HEK293 (cell line): ENCODE results near the gene COL9A2.

Experiments
- FEZF1 ChIP-seq: fragments of 450-650 bp; formaldehyde crosslinking; IDR thresholded peaks from 2 replicates; pipeline ENCODE4 v1.5.1; 2016; ENCODE audit warnings: missing biosample characterization, missing genetic modification characterization
- HOXC10 ChIP-seq: sonication (generic); formaldehyde crosslinking; IDR thresholded peaks from 2 replicates; pipeline ENCODE4 v1.8.1; 2023; ENCODE audit warnings: mild to moderate bottlenecking, missing genetic modification reagents
- MEIS1 ChIP-seq: sonication (generic); formaldehyde crosslinking; IDR thresholded peaks from 2 replicates; pipeline ENCODE4 v1.8.1; 2022; ENCODE audit warnings: missing genetic modification reagents, mild to moderate bottlenecking, borderline replicate concordance
- OVOL3 ChIP-seq: fragments of 450-650 bp; formaldehyde crosslinking; IDR thresholded peaks from 2 replicates; pipeline ENCODE4 v1.5.1; 2016; ENCODE audit warnings: missing biosample characterization, missing genetic modification characterization
- TCF7L2 ChIP-seq: IDR thresholded peaks from 2 replicates; pipeline ENCODE4 v1.6.1; 2011; ENCODE audit warnings: low read depth, mild to moderate bottlenecking, inconsistent platforms, low read length, moderate library complexity, borderline replicate concordance
- WT1 ChIP-seq: fragments of 450-650 bp; formaldehyde crosslinking; IDR thresholded peaks from 2 replicates; pipeline ENCODE4 v1.5.1; 2016; ENCODE audit warnings: missing biosample characterization, missing genetic modification characterization
- YY1 ChIP-seq: fragments of 450-650 bp; formaldehyde crosslinking; IDR thresholded peaks from 2 replicates; pipeline ENCODE4 v1.5.1; 2018; ENCODE audit warnings: missing biosample characterization, missing genetic modification characterization
- ZBTB1 ChIP-seq: fragments of 450-650 bp; formaldehyde crosslinking; IDR thresholded peaks from 2 replicates; pipeline ENCODE4 v1.5.1; 2016; ENCODE audit warnings: missing biosample characterization, missing genetic modification characterization
- ZBTB20 ChIP-seq: fragments of 450-650 bp; formaldehyde crosslinking; IDR thresholded peaks from 2 replicates; pipeline ENCODE4 v1.5.1; 2016; ENCODE audit warnings: missing biosample characterization, missing genetic modification characterization
- ZEB2 ChIP-seq: fragments of 450-650 bp; formaldehyde crosslinking; IDR thresholded peaks from 2 replicates; pipeline ENCODE4 v1.5.1; 2016; ENCODE audit warnings: missing biosample characterization, missing genetic modification characterization
- ZFP3 ChIP-seq: fragments of 450-650 bp; formaldehyde crosslinking; IDR thresholded peaks from 2 replicates; pipeline ENCODE4 v1.5.1; 2016; ENCODE audit warnings: low read depth, missing biosample characterization, missing genetic modification characterization
- ZFP37 ChIP-seq: fragments of 450-650 bp; formaldehyde crosslinking; IDR thresholded peaks from 2 replicates; pipeline ENCODE4 v1.5.1; 2016; ENCODE audit warnings: missing biosample characterization, missing genetic modification characterization
- ZNF10 ChIP-seq: fragments of 450-650 bp; formaldehyde crosslinking; IDR thresholded peaks from 2 replicates; pipeline ENCODE4 v1.5.1; 2017; ENCODE audit warnings: missing biosample characterization, missing genetic modification characterization
- ZNF121 ChIP-seq: fragments of 450-650 bp; formaldehyde crosslinking; IDR thresholded peaks from 2 replicates; pipeline ENCODE4 v1.5.1; 2016; ENCODE audit warnings: missing biosample characterization, missing genetic modification characterization
- ZNF132 ChIP-seq: fragments of 450-650 bp; formaldehyde crosslinking; IDR thresholded peaks from 2 replicates; pipeline ENCODE4 v1.5.1; 2017; ENCODE audit warnings: missing biosample characterization, missing genetic modification characterization, borderline replicate concordance
- ZNF157 ChIP-seq: fragments of 450-650 bp; formaldehyde crosslinking; IDR thresholded peaks from 2 replicates; pipeline ENCODE4 v1.5.1; 2016; ENCODE audit warnings: missing biosample characterization, missing genetic modification characterization
- ZNF223 ChIP-seq: fragments of 450-650 bp; formaldehyde crosslinking; IDR thresholded peaks from 2 replicates; pipeline ENCODE4 v1.5.1; 2016; ENCODE audit warnings: missing biosample characterization, missing genetic modification characterization
- ZNF292 ChIP-seq: fragments of 450-650 bp; formaldehyde crosslinking; IDR thresholded peaks from 2 replicates; pipeline ENCODE4 v1.5.1; 2016; ENCODE audit warnings: low read depth, missing biosample characterization, missing genetic modification characterization, borderline replicate concordance
- ZNF302 ChIP-seq: fragments of 450-650 bp; formaldehyde crosslinking; IDR thresholded peaks from 2 replicates; pipeline ENCODE4 v1.5.1; 2016; ENCODE audit warnings: missing biosample characterization, missing genetic modification characterization, low read depth
- ZNF37A ChIP-seq: fragments of 450-650 bp; IDR thresholded peaks from 2 replicates; pipeline ENCODE4 v1.5.1; 2018; ENCODE audit warnings: missing biosample characterization, missing genetic modification characterization
- ZNF416 ChIP-seq: fragments of 450-650 bp; formaldehyde crosslinking; IDR thresholded peaks from 2 replicates; pipeline ENCODE4 v1.5.1; 2016; ENCODE audit warnings: missing biosample characterization, missing genetic modification characterization
- ZNF48 ChIP-seq: fragments of 450-650 bp; formaldehyde crosslinking; IDR thresholded peaks from 2 replicates; pipeline ENCODE4 v1.5.1; 2016; ENCODE audit warnings: missing biosample characterization, missing genetic modification characterization
- ZNF514 ChIP-seq: fragments of 450-650 bp; formaldehyde crosslinking; IDR thresholded peaks from 2 replicates; pipeline ENCODE4 v1.5.1; 2016; ENCODE audit warnings: missing biosample characterization, missing genetic modification characterization
- ZNF555 ChIP-seq: fragments of 450-650 bp; formaldehyde crosslinking; conservative IDR thresholded peaks from 2 replicates; pipeline ENCODE4 v1.5.1; 2017; ENCODE audit warnings: missing biosample characterization, mild to moderate bottlenecking, missing genetic modification characterization, inconsistent platforms
- ZNF623 ChIP-seq: fragments of 450-650 bp; formaldehyde crosslinking; IDR thresholded peaks from 2 replicates; pipeline ENCODE4 v1.5.1; 2016; ENCODE audit warnings: missing biosample characterization, missing genetic modification characterization
- ZNF670 ChIP-seq: fragments of 450-650 bp; formaldehyde crosslinking; IDR thresholded peaks from 2 replicates; pipeline ENCODE4 v1.5.1; 2016; ENCODE audit warnings: missing biosample characterization, missing genetic modification characterization, low read depth
- ZNF747 ChIP-seq: fragments of 450-650 bp; formaldehyde crosslinking; IDR thresholded peaks from 2 replicates; pipeline ENCODE4 v1.5.1; 2016; ENCODE audit warnings: missing biosample characterization, missing genetic modification characterization
- TF ChIP-seq, protein P1 (sequence below): fragments of 450-650 bp; formaldehyde crosslinking; IDR thresholded peaks from 2 replicates; pipeline ENCODE4 v1.5.1; 2016; ENCODE audit warnings: missing biosample characterization, missing genetic modification characterization
- TF ChIP-seq, protein P2 (sequence below): fragments of 450-650 bp; formaldehyde crosslinking; IDR thresholded peaks from 2 replicates; pipeline ENCODE4 v1.5.1; 2016; ENCODE audit warnings: missing biosample characterization, missing genetic modification characterization
- TF ChIP-seq, protein P3 (sequence below): fragments of 450-650 bp; formaldehyde crosslinking; IDR thresholded peaks from 2 replicates; pipeline ENCODE4 v1.5.1; 2016; ENCODE audit warnings: missing biosample characterization, missing genetic modification characterization
- TF ChIP-seq, protein P4 (sequence below): sonication (generic); formaldehyde crosslinking; IDR thresholded peaks from 2 replicates; pipeline ENCODE4 v1.8.1; 2022; ENCODE audit warnings: mild to moderate bottlenecking, moderate library complexity, missing genetic modification reagents
- TF ChIP-seq, protein P5 (sequence below): fragments of 450-650 bp; formaldehyde crosslinking; IDR thresholded peaks from 2 replicates; pipeline ENCODE4 v1.5.1; 2017; ENCODE audit warnings: missing biosample characterization, missing genetic modification characterization
- TF ChIP-seq, protein P6 (sequence below): fragments of 450-650 bp; formaldehyde crosslinking; IDR thresholded peaks from 2 replicates; pipeline ENCODE4 v1.5.1; 2016; ENCODE audit warnings: missing biosample characterization, missing genetic modification characterization

The COL9A2 gene

DNA sequence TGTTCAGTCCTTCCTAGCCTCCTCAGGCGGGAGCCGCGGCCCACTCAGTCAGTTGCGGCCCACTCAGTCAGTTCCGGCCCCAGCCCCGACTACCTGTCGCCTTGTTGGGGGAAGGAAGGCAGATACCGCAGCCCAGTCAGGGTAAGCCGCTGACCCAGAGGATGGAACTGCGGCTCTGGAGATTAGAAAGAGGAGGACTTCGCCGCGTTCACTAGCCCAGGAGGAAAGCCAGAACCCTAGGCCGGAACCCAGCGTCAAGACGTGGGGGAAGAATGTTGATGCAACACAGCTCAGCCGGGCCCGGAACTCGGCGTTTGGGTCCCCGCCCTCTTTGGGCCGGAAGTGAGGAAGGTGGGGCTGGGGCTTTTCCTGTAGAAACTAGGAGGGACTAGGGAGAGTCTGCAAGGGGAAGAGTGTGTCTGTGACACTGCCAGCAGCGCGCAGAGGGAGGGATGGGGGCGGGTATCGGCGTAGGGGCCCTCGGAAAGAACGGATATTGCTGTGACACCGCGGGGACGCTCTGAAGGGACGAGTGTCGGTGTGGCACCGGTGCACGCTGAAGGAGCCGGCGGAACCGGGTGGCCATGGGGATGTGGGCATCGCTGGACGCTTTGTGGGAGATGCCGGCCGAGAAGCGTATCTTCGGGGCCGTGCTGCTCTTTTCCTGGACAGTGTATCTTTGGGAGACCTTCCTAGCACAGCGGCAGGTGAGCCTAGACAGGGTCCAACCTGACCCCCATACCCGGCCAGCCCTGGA, 59.2 kb downstream of the COL9A2 start, which contains the start of gene ZMPSTE24 (continued):
- TF ChIP-seq ZNF623 (tag by site-specific recombination) (peak; percentile 66), HOXC10 (CRISPR knock-in tag) (peak; percentile 66; the same call in 1 of the 2 replicates), ZNF157 (tag by site-specific recombination) (no peak), ZEB2 (tag by site-specific recombination) (peak; percentile 97), ZNF292 (tag by site-specific recombination) (no peak), ZNF416 (no peak), ZBTB20 (tag by site-specific recombination) (peak; percentile 96), ZNF132 (tag by site-specific recombination) (no peak), OVOL3 (tag by site-specific recombination) (peak; percentile 87), ZFP3 (tag by site-specific recombination) (peak; percentile 43), ZNF747 (no peak), ZBTB1 (peak; percentile 82), ZNF555 (tag by site-specific recombination) (no peak), WT1 (peak; percentile 82), MEIS1 (CRISPR knock-in tag) (no peak), ZNF10 (peak; percentile 61), ZNF37A (tag by site-specific recombination) (no peak), ZNF302 (tag by site-specific recombination) (peak; percentile 77; the same call in 1 of the 2 replicates), FEZF1 (tag by site-specific recombination) (peak; percentile 70), YY1 (tag by site-specific recombination) (peak; percentile 81), ZNF121 (tag by site-specific recombination) (peak; percentile 90; the same call in 1 of the 2 replicates), ZFP37 (tag by site-specific recombination) (peak; percentile 100), ZNF670 (no peak), ZNF514 (tag by site-specific recombination) (no peak), ZNF223 (peak; percentile 96), TCF7L2 (no peak), ZNF48 (tag by site-specific recombination) (no peak)
- TF ChIP-seq, protein P1, sequence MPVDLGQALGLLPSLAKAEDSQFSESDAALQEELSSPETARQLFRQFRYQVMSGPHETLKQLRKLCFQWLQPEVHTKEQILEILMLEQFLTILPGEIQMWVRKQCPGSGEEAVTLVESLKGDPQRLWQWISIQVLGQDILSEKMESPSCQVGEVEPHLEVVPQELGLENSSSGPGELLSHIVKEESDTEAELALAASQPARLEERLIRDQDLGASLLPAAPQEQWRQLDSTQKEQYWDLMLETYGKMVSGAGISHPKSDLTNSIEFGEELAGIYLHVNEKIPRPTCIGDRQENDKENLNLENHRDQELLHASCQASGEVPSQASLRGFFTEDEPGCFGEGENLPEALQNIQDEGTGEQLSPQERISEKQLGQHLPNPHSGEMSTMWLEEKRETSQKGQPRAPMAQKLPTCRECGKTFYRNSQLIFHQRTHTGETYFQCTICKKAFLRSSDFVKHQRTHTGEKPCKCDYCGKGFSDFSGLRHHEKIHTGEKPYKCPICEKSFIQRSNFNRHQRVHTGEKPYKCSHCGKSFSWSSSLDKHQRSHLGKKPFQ (tag by site-specific recombination) = peak; percentile 44; the same call in 1 of the 2 replicates
- TF ChIP-seq, protein P2, sequence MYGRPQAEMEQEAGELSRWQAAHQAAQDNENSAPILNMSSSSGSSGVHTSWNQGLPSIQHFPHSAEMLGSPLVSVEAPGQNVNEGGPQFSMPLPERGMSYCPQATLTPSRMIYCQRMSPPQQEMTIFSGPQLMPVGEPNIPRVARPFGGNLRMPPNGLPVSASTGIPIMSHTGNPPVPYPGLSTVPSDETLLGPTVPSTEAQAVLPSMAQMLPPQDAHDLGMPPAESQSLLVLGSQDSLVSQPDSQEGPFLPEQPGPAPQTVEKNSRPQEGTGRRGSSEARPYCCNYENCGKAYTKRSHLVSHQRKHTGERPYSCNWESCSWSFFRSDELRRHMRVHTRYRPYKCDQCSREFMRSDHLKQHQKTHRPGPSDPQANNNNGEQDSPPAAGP = peak; percentile 100
- TF ChIP-seq, protein P3, sequence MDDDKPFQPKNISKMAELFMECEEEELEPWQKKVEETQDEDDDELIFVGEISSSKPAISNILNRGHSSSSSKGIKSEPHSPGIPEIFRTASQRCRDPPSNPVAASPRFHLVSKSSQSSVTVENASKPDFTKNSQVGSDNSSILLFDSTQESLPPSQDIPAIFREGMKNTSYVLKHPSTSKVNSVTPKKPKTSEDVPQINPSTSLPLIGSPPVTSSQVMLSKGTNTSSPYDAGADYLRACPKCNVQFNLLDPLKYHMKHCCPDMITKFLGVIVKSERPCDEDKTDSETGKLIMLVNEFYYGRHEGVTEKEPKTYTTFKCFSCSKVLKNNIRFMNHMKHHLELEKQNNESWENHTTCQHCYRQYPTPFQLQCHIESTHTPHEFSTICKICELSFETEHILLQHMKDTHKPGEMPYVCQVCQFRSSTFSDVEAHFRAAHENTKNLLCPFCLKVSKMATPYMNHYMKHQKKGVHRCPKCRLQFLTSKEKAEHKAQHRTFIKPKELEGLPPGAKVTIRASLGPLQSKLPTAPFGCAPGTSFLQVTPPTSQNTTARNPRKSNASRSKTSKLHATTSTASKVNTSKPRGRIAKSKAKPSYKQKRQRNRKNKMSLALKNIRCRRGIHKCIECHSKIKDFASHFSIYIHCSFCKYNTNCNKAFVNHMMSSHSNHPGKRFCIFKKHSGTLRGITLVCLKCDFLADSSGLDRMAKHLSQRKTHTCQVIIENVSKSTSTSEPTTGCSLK = no peak
- TF ChIP-seq, protein P4, sequence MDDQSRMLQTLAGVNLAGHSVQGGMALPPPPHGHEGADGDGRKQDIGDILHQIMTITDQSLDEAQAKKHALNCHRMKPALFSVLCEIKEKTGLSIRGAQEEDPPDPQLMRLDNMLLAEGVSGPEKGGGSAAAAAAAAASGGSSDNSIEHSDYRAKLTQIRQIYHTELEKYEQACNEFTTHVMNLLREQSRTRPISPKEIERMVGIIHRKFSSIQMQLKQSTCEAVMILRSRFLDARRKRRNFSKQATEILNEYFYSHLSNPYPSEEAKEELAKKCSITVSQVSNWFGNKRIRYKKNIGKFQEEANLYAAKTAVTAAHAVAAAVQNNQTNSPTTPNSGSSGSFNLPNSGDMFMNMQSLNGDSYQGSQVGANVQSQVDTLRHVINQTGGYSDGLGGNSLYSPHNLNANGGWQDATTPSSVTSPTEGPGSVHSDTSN (CRISPR knock-in tag) = 0 out of 2 replicates have a peak, but pooled peaks have one; percentile 43
- TF ChIP-seq, protein P5, sequence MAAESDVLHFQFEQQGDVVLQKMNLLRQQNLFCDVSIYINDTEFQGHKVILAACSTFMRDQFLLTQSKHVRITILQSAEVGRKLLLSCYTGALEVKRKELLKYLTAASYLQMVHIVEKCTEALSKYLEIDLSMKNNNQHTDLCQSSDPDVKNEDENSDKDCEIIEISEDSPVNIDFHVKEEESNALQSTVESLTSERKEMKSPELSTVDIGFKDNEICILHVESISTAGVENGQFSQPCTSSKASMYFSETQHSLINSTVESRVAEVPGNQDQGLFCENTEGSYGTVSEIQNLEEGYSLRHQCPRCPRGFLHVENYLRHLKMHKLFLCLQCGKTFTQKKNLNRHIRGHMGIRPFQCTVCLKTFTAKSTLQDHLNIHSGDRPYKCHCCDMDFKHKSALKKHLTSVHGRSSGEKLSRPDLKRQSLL (tag by site-specific recombination) = peak; percentile 82
- TF ChIP-seq, protein P6, sequence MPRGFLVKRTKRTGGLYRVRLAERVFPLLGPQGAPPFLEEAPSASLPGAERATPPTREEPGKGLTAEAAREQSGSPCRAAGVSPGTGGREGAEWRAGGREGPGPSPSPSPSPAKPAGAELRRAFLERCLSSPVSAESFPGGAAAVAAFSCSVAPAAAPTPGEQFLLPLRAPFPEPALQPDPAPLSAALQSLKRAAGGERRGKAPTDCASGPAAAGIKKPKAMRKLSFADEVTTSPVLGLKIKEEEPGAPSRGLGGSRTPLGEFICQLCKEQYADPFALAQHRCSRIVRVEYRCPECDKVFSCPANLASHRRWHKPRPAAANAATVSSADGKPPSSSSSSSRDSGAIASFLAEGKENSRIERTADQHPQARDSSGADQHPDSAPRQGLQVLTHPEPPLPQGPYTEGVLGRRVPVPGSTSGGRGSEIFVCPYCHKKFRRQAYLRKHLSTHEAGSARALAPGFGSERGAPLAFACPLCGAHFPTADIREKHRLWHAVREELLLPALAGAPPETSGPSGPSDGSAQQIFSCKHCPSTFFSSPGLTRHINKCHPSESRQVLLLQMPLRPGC (tag by site-specific recombination) = peak; percentile 94
